Measurements from ENCODE around the gene PRUNE1.

Gene PRUNE1

DNA sequence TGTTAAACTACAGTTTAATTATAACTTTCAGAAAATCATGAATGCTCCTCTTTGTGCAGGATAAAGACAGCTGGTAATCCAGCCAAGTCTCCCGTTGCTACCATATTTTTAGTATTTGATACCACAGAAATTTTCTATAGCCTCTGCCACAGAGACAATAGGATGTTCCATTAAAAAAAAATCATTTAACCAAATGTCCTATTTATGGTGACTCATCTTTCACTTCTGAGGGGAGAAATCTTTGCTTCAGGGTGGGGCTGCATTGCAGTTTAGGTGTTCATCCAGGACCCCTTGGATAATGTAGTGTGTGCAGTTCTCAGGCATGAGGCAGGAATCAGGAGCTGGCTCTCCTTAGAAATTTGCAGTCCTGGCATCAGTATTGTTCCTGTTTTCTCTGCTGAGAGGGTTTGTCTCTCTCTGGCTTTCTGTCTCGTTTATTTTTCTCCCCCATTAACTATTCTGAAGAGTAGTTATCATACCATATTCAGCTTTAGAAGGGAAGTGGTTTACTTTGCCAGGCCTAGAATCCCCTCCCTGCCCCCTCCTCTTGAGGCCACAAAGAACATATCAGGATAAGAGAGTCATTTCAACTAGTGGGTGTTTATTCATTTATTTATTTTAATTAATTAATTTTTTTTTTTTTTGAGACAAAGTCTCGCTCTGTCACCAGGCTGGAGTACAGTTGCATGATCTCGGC, 3.1 kb downstream of the PRUNE1 start:
- H3K9ac ChIP-seq (ENCODE audit: low read depth, low read length), result no peak overlapping the region
- H3K4me1 ChIP-seq (ENCODE audit: control insufficient read depth, insufficient read depth, low read length), result peaks cover 10% of the 10 kb centered on the region

DNA sequence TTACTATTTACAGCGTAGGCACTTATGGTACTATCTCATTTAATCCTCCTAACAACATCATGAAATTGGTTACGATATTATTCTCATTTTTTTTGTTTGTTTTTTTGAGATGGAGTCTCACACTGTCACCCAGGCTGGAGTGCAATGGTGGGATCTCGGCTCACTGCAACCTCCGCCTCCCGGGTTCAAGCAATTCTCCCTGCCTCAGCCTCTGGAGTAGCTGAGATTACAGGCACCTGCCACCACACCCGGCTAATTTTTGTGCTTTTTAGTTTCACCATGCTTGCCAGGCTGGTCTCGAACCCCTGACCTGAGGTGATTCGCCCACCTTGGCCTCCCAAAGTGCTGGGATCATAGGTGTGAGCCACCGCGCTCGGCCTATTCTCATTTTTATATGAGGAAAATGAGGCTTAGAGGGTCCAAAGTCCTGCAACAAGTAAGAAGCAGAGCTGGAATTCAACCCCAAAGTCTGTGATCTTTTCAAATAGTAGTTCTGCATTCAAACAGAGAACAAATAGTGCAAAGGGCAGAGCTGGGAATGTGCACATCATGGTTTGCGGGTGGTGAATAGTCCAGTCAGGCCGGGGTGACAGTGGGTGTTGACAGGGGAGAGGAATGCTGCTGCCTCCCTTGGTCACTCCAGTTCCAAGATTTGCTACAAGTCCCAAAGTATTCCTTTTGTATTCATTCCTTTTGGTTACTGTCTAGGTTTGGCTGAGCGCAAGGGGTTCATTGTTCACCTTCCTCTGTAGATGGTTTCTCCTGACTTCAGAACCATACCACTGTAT, 4.6 kb downstream of the PRUNE1 start:
- no peaks in the 10 kb centered on the region for H3K27me3 ChIP-seq (ENCODE audit: control insufficient read depth, insufficient read depth, low read length)
- H3K4me1 ChIP-seq (ENCODE audit: control insufficient read depth, insufficient read depth, low read length), result peaks cover 5% of the 10 kb centered on the region
- H3K9me3 ChIP-seq (ENCODE audit: control insufficient read depth, insufficient read depth, low read length), result no peaks in the 10 kb centered on the region
- no peak overlapping the region for H3K9ac ChIP-seq (ENCODE audit: low read depth, low read length)
- H3K36me3 ChIP-seq (ENCODE audit: control insufficient read depth, insufficient read depth, low read length), result no peaks in the 10 kb centered on the region
- H3K4me3 ChIP-seq (ENCODE audit: low read depth, low read length), result no peak overlapping the region

More for the DNA sequence above, 3.1 kb downstream of the PRUNE1 start:
- Histone ChIP-seq H3K4me3 (ENCODE audit: low read depth, low read length) (no peak overlapping the region), H3K9me3 (ENCODE audit: control insufficient read depth, insufficient read depth, low read length) (no peaks in the 10 kb centered on the region), H3K36me3 (ENCODE audit: control insufficient read depth, insufficient read depth, low read length) (no peaks in the 10 kb centered on the region), H3K27me3 (ENCODE audit: control insufficient read depth, insufficient read depth, low read length) (no peaks in the 10 kb centered on the region)

GRCh38 chr1:151013518-151013917, 5.3 kb downstream of the PRUNE1 start:
- Histone ChIP-seq H3K4me1 (ENCODE audit: control insufficient read depth, insufficient read depth, low read length) (peaks cover 5% of the 10 kb centered on the region), H3K27me3 (ENCODE audit: control insufficient read depth, insufficient read depth, low read length) (no peaks in the 10 kb centered on the region), H3K36me3 (ENCODE audit: control insufficient read depth, insufficient read depth, low read length) (no peaks in the 10 kb centered on the region), H3K9me3 (ENCODE audit: control insufficient read depth, insufficient read depth, low read length) (no peaks in the 10 kb centered on the region), H3K9ac (ENCODE audit: low read depth, low read length) (no peak overlapping the region), H3K4me3 (ENCODE audit: low read depth, low read length) (no peak overlapping the region)

- H3K9me3 ChIP-seq (ENCODE audit: control insufficient read depth, insufficient read depth, low read length), result no peaks in the 10 kb centered on the region
- no peak overlapping the region for H3K9ac ChIP-seq (ENCODE audit: low read depth, low read length)
- H3K4me1 ChIP-seq (ENCODE audit: control insufficient read depth, insufficient read depth, low read length), result no peaks in the 10 kb centered on the region
- no peaks in the 10 kb centered on the region for H3K27me3 ChIP-seq (ENCODE audit: control insufficient read depth, insufficient read depth, low read length)
- H3K4me3 ChIP-seq (ENCODE audit: low read depth, low read length), result no peak overlapping the region
- H3K36me3 ChIP-seq (ENCODE audit: control insufficient read depth, insufficient read depth, low read length), result peaks cover 14% of the 10 kb centered on the region
Observed at GRCh38 chr1:151024540-151025146, 16.4 kb downstream of the PRUNE1 start.

- no peaks in the 10 kb centered on the region for H3K27me3 ChIP-seq (ENCODE audit: control insufficient read depth, insufficient read depth, low read length)
- H3K36me3 ChIP-seq (ENCODE audit: control insufficient read depth, insufficient read depth, low read length), result peaks cover 17% of the 10 kb centered on the region
- no peak overlapping the region for H3K9ac ChIP-seq (ENCODE audit: low read depth, low read length)
- H3K9me3 ChIP-seq (ENCODE audit: control insufficient read depth, insufficient read depth, low read length), result no peaks in the 10 kb centered on the region
- no peaks in the 10 kb centered on the region for H3K4me1 ChIP-seq (ENCODE audit: control insufficient read depth, insufficient read depth, low read length)
- no peak overlapping the region for H3K4me3 ChIP-seq (ENCODE audit: low read depth, low read length)
Observed at GRCh38 chr1:151026460-151026859, 18.2 kb downstream of the PRUNE1 start.

DNA sequence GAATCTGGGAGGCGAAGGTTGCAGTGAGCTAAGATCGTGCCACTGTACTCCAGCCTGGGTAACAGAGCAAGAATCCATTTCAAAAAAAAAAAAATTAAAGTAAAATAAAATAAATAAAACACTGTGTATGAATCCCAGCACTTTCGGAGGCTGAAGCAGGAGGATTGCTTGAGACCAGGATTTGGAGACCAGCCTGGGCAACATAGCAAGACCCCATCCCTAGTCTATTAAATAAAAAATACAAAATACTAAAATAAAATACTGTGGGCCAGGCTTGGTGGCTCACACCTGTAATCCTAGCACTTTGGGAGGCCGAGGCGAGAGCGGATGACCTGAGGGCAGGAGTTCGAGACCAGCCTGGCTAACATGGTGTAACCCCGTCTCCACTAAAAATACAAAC, 23.9 kb downstream of the PRUNE1 start:
- H3K9ac ChIP-seq (ENCODE audit: low read depth, low read length), result no peak overlapping the region
- H3K9me3 ChIP-seq (ENCODE audit: control insufficient read depth, insufficient read depth, low read length), result no peaks in the 10 kb centered on the region
- H3K36me3 ChIP-seq (ENCODE audit: control insufficient read depth, insufficient read depth, low read length), result peaks cover 14% of the 10 kb centered on the region
- H3K4me3 ChIP-seq (ENCODE audit: low read depth, low read length), result no peak overlapping the region
- peaks cover 4% of the 10 kb centered on the region for H3K4me1 ChIP-seq (ENCODE audit: control insufficient read depth, insufficient read depth, low read length)
- no peaks in the 10 kb centered on the region for H3K27me3 ChIP-seq (ENCODE audit: control insufficient read depth, insufficient read depth, low read length)

DNA sequence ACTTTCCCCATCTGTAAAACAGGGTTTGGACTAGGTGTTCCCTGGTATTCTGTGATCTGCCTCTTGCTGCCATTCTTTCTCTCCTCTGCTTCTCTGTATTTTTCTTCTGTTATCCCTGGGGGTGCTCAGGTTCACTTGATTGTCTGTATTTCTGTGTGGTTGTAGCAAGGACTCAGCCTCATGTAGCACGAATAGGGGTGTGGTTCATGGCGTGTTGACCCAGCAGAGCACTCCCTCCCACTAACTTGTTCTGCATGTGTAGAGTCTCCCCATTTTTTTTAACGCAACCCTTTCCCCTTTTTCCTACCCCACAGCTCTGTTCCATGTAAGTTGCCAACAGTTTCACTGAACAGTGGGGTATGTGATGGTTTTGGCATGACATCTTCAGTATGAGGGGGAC, 26.9 kb downstream of the PRUNE1 start:
- Histone ChIP-seq H3K4me1 (ENCODE audit: control insufficient read depth, insufficient read depth, low read length) (peaks cover 8% of the 10 kb centered on the region), H3K27me3 (ENCODE audit: control insufficient read depth, insufficient read depth, low read length) (no peaks in the 10 kb centered on the region), H3K36me3 (ENCODE audit: control insufficient read depth, insufficient read depth, low read length) (peaks cover 5% of the 10 kb centered on the region), H3K9me3 (ENCODE audit: control insufficient read depth, insufficient read depth, low read length) (no peaks in the 10 kb centered on the region), H3K4me3 (ENCODE audit: low read depth, low read length) (no peak overlapping the region), H3K9ac (ENCODE audit: low read depth, low read length) (no peak overlapping the region)

DNA sequence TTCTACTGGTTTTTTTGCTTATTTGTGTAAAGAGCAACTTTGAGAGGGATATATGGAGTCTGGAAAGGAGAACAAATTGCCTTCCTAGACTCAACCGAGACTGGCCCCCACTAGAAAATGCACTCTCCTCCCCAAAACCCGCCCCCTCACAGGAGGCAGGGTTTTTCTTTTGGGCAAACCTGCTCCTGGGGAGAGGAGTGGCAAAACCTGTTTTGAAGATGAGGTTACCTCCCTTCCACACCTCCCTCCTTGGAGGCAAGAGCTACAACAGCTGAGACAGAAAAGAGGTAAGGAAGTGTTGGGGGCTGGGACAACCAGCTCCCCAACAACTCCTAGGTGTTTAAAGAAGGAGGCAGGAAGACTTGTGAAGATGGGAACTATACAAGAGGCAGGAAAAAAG, 28.1 kb downstream of the PRUNE1 start, which contains the start of gene BNIPL:
BNIPL (plus strand) TSS at position 231 of the 400 bp plus-strand sequence; CDS start at position 371, 140 bp downstream.
- Histone ChIP-seq H3K27me3 (ENCODE audit: control insufficient read depth, insufficient read depth, low read length) (no peaks in the 10 kb centered on the region), H3K4me1 (ENCODE audit: control insufficient read depth, insufficient read depth, low read length) (peaks cover 8% of the 10 kb centered on the region), H3K9me3 (ENCODE audit: control insufficient read depth, insufficient read depth, low read length) (no peaks in the 10 kb centered on the region), H3K9ac (ENCODE audit: low read depth, low read length) (no peak within 1 kb of the TSS), H3K4me3 (ENCODE audit: low read depth, low read length) (no peak within 1 kb of the TSS), H3K36me3 (ENCODE audit: control insufficient read depth, insufficient read depth, low read length) (peaks cover 3% of the 10 kb centered on the region)

DNA sequence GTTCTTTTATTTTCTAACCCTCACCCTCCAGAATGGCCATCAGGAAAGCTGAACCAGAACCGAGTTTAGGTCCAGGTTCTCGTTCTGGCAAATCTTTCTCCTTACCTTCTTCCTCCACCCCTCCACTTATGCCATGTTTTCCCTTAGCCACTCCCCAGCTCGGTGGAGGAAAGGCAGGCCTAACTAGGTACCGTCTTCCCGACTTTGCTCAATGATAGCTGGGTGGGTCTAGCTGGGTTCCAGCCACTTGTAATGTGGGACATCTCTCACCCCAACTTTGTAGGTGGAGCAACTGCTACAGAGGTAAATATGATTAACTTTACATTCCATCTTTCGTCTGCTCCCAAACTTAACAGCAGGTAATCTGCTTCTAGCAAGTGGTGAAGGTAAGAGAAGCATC, 28.8 kb downstream of the PRUNE1 start:
- H3K4me3 ChIP-seq (ENCODE audit: low read depth, low read length), result no peak overlapping the region
- H3K9ac ChIP-seq (ENCODE audit: low read depth, low read length), result no peak overlapping the region
- peaks cover 3% of the 10 kb centered on the region for H3K36me3 ChIP-seq (ENCODE audit: control insufficient read depth, insufficient read depth, low read length)
- H3K27me3 ChIP-seq (ENCODE audit: control insufficient read depth, insufficient read depth, low read length), result no peaks in the 10 kb centered on the region
- H3K9me3 ChIP-seq (ENCODE audit: control insufficient read depth, insufficient read depth, low read length), result no peaks in the 10 kb centered on the region
- peaks cover 8% of the 10 kb centered on the region for H3K4me1 ChIP-seq (ENCODE audit: control insufficient read depth, insufficient read depth, low read length)

GRCh38 chr1:151039521-151039920, 31.3 kb downstream of the PRUNE1 start:
- Histone ChIP-seq H3K27me3 (ENCODE audit: control insufficient read depth, insufficient read depth, low read length) (no peaks in the 10 kb centered on the region), H3K4me3 (ENCODE audit: low read depth, low read length) (no peak overlapping the region), H3K4me1 (ENCODE audit: control insufficient read depth, insufficient read depth, low read length) (peaks cover 8% of the 10 kb centered on the region), H3K36me3 (ENCODE audit: control insufficient read depth, insufficient read depth, low read length) (peaks cover 3% of the 10 kb centered on the region), H3K9ac (ENCODE audit: low read depth, low read length) (no peak overlapping the region), H3K9me3 (ENCODE audit: control insufficient read depth, insufficient read depth, low read length) (no peaks in the 10 kb centered on the region)

GRCh38 chr1:151043163-151043562, 34.9 kb downstream of the PRUNE1 start:
- Histone ChIP-seq H3K4me1 (ENCODE audit: control insufficient read depth, insufficient read depth, low read length) (peaks cover 4% of the 10 kb centered on the region), H3K36me3 (ENCODE audit: control insufficient read depth, insufficient read depth, low read length) (no peaks in the 10 kb centered on the region), H3K4me3 (ENCODE audit: low read depth, low read length) (no peak overlapping the region), H3K9me3 (ENCODE audit: control insufficient read depth, insufficient read depth, low read length) (no peaks in the 10 kb centered on the region), H3K9ac (ENCODE audit: low read depth, low read length) (no peak overlapping the region), H3K27me3 (ENCODE audit: control insufficient read depth, insufficient read depth, low read length) (no peaks in the 10 kb centered on the region)

DNA sequence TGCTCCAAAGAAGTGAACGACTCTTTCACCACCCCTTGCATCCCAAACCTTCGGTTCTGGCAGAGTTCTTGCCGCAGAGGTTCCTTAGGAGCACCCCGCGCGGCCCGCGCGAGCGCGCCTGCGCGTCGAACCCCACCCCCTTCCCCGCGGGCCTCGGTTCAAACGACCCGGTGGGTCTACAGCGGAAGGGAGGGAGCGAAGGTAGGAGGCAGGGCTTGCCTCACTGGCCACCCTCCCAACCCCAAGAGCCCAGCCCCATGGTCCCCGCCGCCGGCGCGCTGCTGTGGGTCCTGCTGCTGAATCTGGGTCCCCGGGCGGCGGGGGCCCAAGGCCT, 39.3 kb downstream of the PRUNE1 start, which contains the start of gene C1orf56:
C1orf56 (plus strand) TSS at position 161 of the 334 bp plus-strand sequence; CDS start at position 258, 97 bp downstream.
- Histone ChIP-seq H3K4me1 (ENCODE audit: control insufficient read depth, insufficient read depth, low read length) (no peaks in the 10 kb centered on the region), H3K9ac (ENCODE audit: low read depth, low read length) (peak within 1 kb of the TSS; percentile 79), H3K36me3 (ENCODE audit: control insufficient read depth, insufficient read depth, low read length) (no peaks in the 10 kb centered on the region), H3K27me3 (ENCODE audit: control insufficient read depth, insufficient read depth, low read length) (no peaks in the 10 kb centered on the region), H3K9me3 (ENCODE audit: control insufficient read depth, insufficient read depth, low read length) (no peaks in the 10 kb centered on the region), H3K4me3 (ENCODE audit: low read depth, low read length) (peak within 1 kb of the TSS; percentile 94)
